HG03460 (cell line): Measurements from ENCODE around the gene POLE.

Experiments used
- ATAC-seq: cut with Tn5 transposase; IDR thresholded peaks from one replicate; pipeline ENCODE4 v1.9.1; 2021; ENCODE audit not compliant: unreplicated experiment

Gene POLE

GRCh38 chr12:132687211-132688164 is at the start of gene POLE, which contains the start of gene PXMP2:
Gene POLE, minus strand, starts transcription at chr12:132687342. Its CDS starts 27 bp downstream, at chr12:132687315.
Gene PXMP2, plus strand, starts transcription at chr12:132687587. Its CDS starts 84 bp downstream, at chr12:132687671.
- ATAC-seq, result peak; percentile 88

- ATAC-seq, result no peak
Observed at GRCh38 chr12:132736913-132737312, 49.8 kb upstream of the POLE start.

GRCh38 chr12:132736378-132736777 is 49.2 kb upstream of the POLE start:
- no peak for ATAC-seq

- no peak for ATAC-seq
Observed at GRCh38 chr12:132735496-132735895, 48.4 kb upstream of the POLE start.

- no peak for ATAC-seq
Observed at GRCh38 chr12:132734206-132734605, 47.1 kb upstream of the POLE start.

GRCh38 chr12:132731574-132731973 is 44.4 kb upstream of the POLE start:
- no peak for ATAC-seq

GRCh38 chr12:132730353-132730752 is 43.2 kb upstream of the POLE start:
- ATAC-seq, result no peak

GRCh38 chr12:132729541-132730320 is 42.6 kb upstream of the POLE start:
- ATAC-seq, result no peak

- no peak for ATAC-seq
Observed at GRCh38 chr12:132728502-132728901, 41.4 kb upstream of the POLE start.

- no peak for ATAC-seq
Observed at GRCh38 chr12:132727091-132727794, 40.1 kb upstream of the POLE start.

- ATAC-seq, result no peak
Observed at GRCh38 chr12:132726386-132726785, 39.2 kb upstream of the POLE start.

GRCh38 chr12:132724506-132725241 is 37.5 kb upstream of the POLE start:
- ATAC-seq, result no peak

GRCh38 chr12:132723764-132724140 is 36.6 kb upstream of the POLE start:
- no peak for ATAC-seq

GRCh38 chr12:132723015-132723763 is 36.0 kb upstream of the POLE start:
- no peak for ATAC-seq

GRCh38 chr12:132720606-132721345 is 33.6 kb upstream of the POLE start:
- no peak for ATAC-seq

GRCh38 chr12:132719954-132720324 is 32.8 kb upstream of the POLE start:
- ATAC-seq, result no peak

- no peak for ATAC-seq
Observed at GRCh38 chr12:132719141-132719953, 32.2 kb upstream of the POLE start.

- no peak for ATAC-seq
Observed at GRCh38 chr12:132718644-132719043, 31.5 kb upstream of the POLE start.
